WTC11 (cell line): ENCODE results near the gene ACTL8.

Source experiments
- E2F1 ChIP-seq: sonication (generic); formaldehyde crosslinking; IDR thresholded peaks from 2 replicates; pipeline ENCODE4 v1.8.0; 2022; ENCODE audit warnings: mild to moderate bottlenecking, missing genetic modification reagents
- ZNF138 ChIP-seq: sonication (generic); formaldehyde crosslinking; conservative IDR thresholded peaks from 2 replicates; pipeline ENCODE4 v1.8.1; 2022; ENCODE audit warnings: mild to moderate bottlenecking, moderate library complexity, missing genetic modification reagents
- TF ChIP-seq, protein P1 (sequence below): fragments of 200-600 bp; IDR thresholded peaks from 2 replicates; pipeline ENCODE4 v1.8.0; 2022; ENCODE audit warnings: antibody characterized with exemption

DNA sequence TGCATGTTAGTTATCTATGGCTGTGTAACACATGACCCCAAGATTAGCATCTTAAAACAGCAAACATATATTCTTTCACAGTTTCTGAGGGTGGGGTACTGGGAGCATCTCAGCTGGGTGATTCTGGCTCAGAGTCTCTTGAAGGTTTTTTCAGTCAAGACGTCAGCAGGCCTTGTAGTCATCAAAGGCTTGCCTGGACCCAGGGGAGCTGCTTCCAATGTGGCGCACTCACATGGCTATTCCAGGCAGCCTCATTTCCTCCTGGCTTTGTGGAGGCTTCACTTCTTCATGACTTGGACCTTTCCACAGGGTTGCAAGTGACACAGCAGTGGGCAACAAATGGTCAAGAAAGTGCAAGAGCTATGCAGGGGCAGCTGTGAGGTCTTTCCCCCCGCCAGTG is 114.7 kb downstream of the ACTL8 start:
- TF ChIP-seq, protein P1, sequence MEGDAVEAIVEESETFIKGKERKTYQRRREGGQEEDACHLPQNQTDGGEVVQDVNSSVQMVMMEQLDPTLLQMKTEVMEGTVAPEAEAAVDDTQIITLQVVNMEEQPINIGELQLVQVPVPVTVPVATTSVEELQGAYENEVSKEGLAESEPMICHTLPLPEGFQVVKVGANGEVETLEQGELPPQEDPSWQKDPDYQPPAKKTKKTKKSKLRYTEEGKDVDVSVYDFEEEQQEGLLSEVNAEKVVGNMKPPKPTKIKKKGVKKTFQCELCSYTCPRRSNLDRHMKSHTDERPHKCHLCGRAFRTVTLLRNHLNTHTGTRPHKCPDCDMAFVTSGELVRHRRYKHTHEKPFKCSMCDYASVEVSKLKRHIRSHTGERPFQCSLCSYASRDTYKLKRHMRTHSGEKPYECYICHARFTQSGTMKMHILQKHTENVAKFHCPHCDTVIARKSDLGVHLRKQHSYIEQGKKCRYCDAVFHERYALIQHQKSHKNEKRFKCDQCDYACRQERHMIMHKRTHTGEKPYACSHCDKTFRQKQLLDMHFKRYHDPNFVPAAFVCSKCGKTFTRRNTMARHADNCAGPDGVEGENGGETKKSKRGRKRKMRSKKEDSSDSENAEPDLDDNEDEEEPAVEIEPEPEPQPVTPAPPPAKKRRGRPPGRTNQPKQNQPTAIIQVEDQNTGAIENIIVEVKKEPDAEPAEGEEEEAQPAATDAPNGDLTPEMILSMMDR, result no peak
- TF ChIP-seq ZNF138 (CRISPR knock-in tag) (no peak), E2F1 (CRISPR knock-in tag) (no peak)
